ENCODE data around the gene MTFR1L. TPM values are rescaled to one million over a fixed set of nuclear protein-coding genes. Genes with fewer than 3 reads are reported as not detected.

MTFR1L gene
- total RNA-seq, 1 donor from 2014 or later = 44.6 TPM

GRCh38 chr1:25810341-25811299 lies 9.1 kb upstream of the MTFR1L start:
- H3K36me3 Mint-ChIP-seq (ENCODE audit: low read depth, unreplicated experiment) = peaks cover 14% of the 10 kb centered on the region
- Histone ChIP-seq H3K36me3 (ENCODE audit: insufficient read depth, low read length) (peaks cover 5% of the 10 kb centered on the region), H3K79me2 (ENCODE audit: insufficient read depth, low read length) (no peaks in the 10 kb centered on the region), H3K27me3 (ENCODE audit: insufficient read depth, low read length) (no peaks in the 10 kb centered on the region), H4K20me1 (ENCODE audit: insufficient read depth, low read length) (peaks cover 27% of the 10 kb centered on the region), H3K4me1 (ENCODE audit: insufficient read depth, low read length) (peaks cover 10% of the 10 kb centered on the region), H3K4me2 (ENCODE audit: low read length) (no peak overlapping the region), H3K27ac (ENCODE audit: low read depth, low read length) (no peak overlapping the region), H3K4me3 (ENCODE audit: insufficient read depth, low read depth, low read length) (no peak overlapping the region), H3K9ac (ENCODE audit: low read length) (peak overlapping the region; percentile 46), H3K9me3 (ENCODE audit: insufficient read depth, low read depth, low read length) (no peaks in the 10 kb centered on the region), H2AFZ (ENCODE audit: low read depth, low read length) (no peak overlapping the region)
- FAIRE-seq = no peak
- H3K9me3 Mint-ChIP-seq (ENCODE audit: unreplicated experiment) = peaks cover 2% of the 10 kb centered on the region
- no peak overlapping the region for H3K27ac Mint-ChIP-seq (ENCODE audit: unreplicated experiment)
- TF ChIP-seq CTCF (IDR thresholded peaks at IDR 0.05; ENCODE audit: insufficient read depth, low read depth, low read length) (peak; percentile 69), EZH2 (IDR thresholded peaks at IDR 0.05; ENCODE audit: insufficient read depth, low read length) (no peak)
- no peak for DNase-seq (ENCODE audit: low read depth)
- H3K27me3 Mint-ChIP-seq (ENCODE audit: low read depth, unreplicated experiment) = no peaks in the 10 kb centered on the region
- no peaks in the 10 kb centered on the region for H3K4me1 Mint-ChIP-seq (ENCODE audit: low read depth, unreplicated experiment)
- H3K4me3 Mint-ChIP-seq (ENCODE audit: unreplicated experiment) = no peak overlapping the region

DNA sequence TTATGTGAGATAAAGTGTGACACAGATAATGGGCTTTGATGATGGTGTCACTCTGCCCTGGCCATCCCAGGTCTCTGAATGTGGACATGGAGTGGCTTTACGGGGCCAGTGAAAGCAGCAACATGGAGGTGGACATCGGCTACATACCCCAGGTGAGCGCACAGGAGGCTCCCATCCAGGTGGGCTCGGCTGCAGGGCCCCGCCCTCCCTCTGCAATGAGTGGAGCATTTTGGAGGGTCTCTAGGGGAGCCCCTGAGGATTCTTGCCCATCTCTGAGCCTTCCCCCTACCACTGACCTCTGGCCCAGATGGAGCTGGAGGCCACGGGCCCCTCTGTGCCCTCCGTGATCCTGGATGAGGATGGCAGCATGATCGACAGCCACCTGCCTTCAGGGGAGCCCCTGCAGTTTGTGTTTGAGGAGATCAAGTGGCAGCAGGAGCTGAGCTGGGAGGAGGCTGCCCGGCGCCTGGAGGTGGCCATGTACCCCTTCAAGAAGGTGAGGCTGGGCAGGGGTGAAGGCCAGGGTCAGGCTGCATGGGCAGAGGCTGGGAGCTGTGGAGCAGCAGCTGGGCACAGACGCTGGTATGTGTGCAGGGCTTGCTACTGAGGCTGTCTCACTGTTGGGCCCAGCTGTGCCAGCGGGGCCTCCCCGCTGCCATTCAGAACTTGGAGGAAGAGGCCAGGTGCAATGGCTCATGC lies 8.2 kb upstream of the MTFR1L start:
- no peak for FAIRE-seq
- no peaks in the 10 kb centered on the region for H3K4me1 Mint-ChIP-seq (ENCODE audit: low read depth, unreplicated experiment)
- peaks cover 3% of the 10 kb centered on the region for H3K36me3 ChIP-seq (ENCODE audit: insufficient read depth, low read length)

More for the DNA sequence above, 8.2 kb upstream of the MTFR1L start:
- Mint-ChIP-seq H3K9me3 (ENCODE audit: unreplicated experiment) (peaks cover 2% of the 10 kb centered on the region), H3K27ac (ENCODE audit: unreplicated experiment) (no peak overlapping the region), H3K36me3 (ENCODE audit: low read depth, unreplicated experiment) (peaks cover 10% of the 10 kb centered on the region), H3K4me3 (ENCODE audit: unreplicated experiment) (no peak overlapping the region), H3K27me3 (ENCODE audit: low read depth, unreplicated experiment) (no peaks in the 10 kb centered on the region)
- H3K4me1 ChIP-seq (ENCODE audit: insufficient read depth, low read length) = peaks cover under 1% of the 10 kb centered on the region
- H2AFZ ChIP-seq (ENCODE audit: low read depth, low read length) = no peak overlapping the region
- H4K20me1 ChIP-seq (ENCODE audit: insufficient read depth, low read length) = peaks cover 18% of the 10 kb centered on the region
- no peak overlapping the region for H3K4me3 ChIP-seq (ENCODE audit: insufficient read depth, low read depth, low read length)
- DNase-seq (ENCODE audit: low read depth) = no peak
- H3K4me2 ChIP-seq (ENCODE audit: low read length) = no peak overlapping the region
- no peaks in the 10 kb centered on the region for H3K79me2 ChIP-seq (ENCODE audit: insufficient read depth, low read length)
- H3K9me3 ChIP-seq (ENCODE audit: insufficient read depth, low read depth, low read length) = no peaks in the 10 kb centered on the region
- no peaks in the 10 kb centered on the region for H3K27me3 ChIP-seq (ENCODE audit: insufficient read depth, low read length)
- H3K9ac ChIP-seq (ENCODE audit: low read length) = peak overlapping the region; percentile 46
- H3K27ac ChIP-seq (ENCODE audit: low read depth, low read length) = no peak overlapping the region
- TF ChIP-seq EZH2 (IDR thresholded peaks at IDR 0.05; ENCODE audit: insufficient read depth, low read length) = no peak
- no peak for TF ChIP-seq CTCF (IDR thresholded peaks at IDR 0.05; ENCODE audit: insufficient read depth, low read depth, low read length)
